Neural cell (in vitro differentiated cells): ENCODE data around the gene PHKG1. TPM values are rescaled to one million over a fixed set of nuclear protein-coding genes. Genes with fewer than 3 reads are reported as not detected.

ENCODE experiments used
- H2AFZ ChIP-seq: fragments of 200-600, 300-800 bp; sonication (generic), shearing (Covaris generic); 2 replicates; pipeline ENCODE4 v1.6.0; 2014; ENCODE audit warnings: low read depth, mild to moderate bottlenecking, antibody characterized with exemption, low read length, moderate library complexity
- H3F3A ChIP-seq: fragments of 200-600 bp; shearing (Covaris generic); 2 replicates; pipeline ENCODE4 v1.6.1; 2016; ENCODE audit warnings: mild to moderate bottlenecking, moderate library complexity, mixed read lengths, antibody characterized with exemption, low read length; ENCODE audit not compliant: insufficient read depth, poor library complexity, severe bottlenecking
- H3K27ac ChIP-seq: fragments of 200-600, 300-800 bp; sonication (generic), shearing (Covaris generic); 2 replicates; pipeline ENCODE4 v1.5.1; 2014; ENCODE audit warnings: mild to moderate bottlenecking, low read length, moderate library complexity
- H3K27me3 ChIP-seq: fragments of 300-800, 200-600 bp; sonication (generic), shearing (Covaris generic); 2 replicates; pipeline ENCODE4 v1.6.0; 2014; ENCODE audit warnings: mild to moderate bottlenecking, low read depth, low read length, moderate library complexity; ENCODE audit not compliant: insufficient read depth
- H3K36me3 ChIP-seq: fragments of 300-800, 200-600 bp; sonication (generic), shearing (Covaris generic); 2 replicates; pipeline ENCODE4 v1.5.1; 2014; ENCODE audit warnings: mild to moderate bottlenecking, antibody characterized with exemption, low read length, moderate library complexity; ENCODE audit not compliant: insufficient read depth
- H3K4me2 ChIP-seq: fragments of 300-800, 200-600 bp; sonication (generic), shearing (Covaris generic); 2 replicates; pipeline ENCODE4 v1.6.0; 2014; ENCODE audit warnings: mild to moderate bottlenecking, low read length
- H3K4me3 ChIP-seq: fragments of 300-800, 200-600 bp; sonication (generic), shearing (Covaris generic); 2 replicates; pipeline ENCODE4 v1.5.1; 2014; ENCODE audit warnings: mild to moderate bottlenecking, low read length, moderate library complexity
- H3K79me2 ChIP-seq: fragments of 200-600 bp; shearing (Covaris generic); replicated peaks from 2 replicates; pipeline ENCODE4 v1.6.0; 2014; ENCODE audit warnings: mild to moderate bottlenecking, low read length, moderate library complexity; ENCODE audit not compliant: insufficient read depth
- H3K9ac ChIP-seq: fragments of 300-800, 200-600 bp; sonication (generic), shearing (Covaris generic); 2 replicates; pipeline ENCODE4 v1.6.1; 2016; ENCODE audit warnings: mild to moderate bottlenecking, low read length, mixed read lengths
- H3K9me2 ChIP-seq: fragments of 200-600 bp; shearing (Covaris generic); 2 replicates; pipeline ENCODE4 v1.6.1; 2016; ENCODE audit warnings: mild to moderate bottlenecking, low read length, mixed read lengths; ENCODE audit not compliant: insufficient read depth
- H3K9me3 ChIP-seq: fragments of 200-600, 300-800 bp; sonication (generic), shearing (Covaris generic); 2 replicates; pipeline ENCODE4 v1.6.1; 2016; ENCODE audit warnings: mild to moderate bottlenecking, mixed run types, low read length, moderate library complexity, mixed read lengths
- H4K20me1 ChIP-seq: fragments of 200-600 bp; shearing (Covaris generic); 2 replicates; pipeline ENCODE4 v1.6.1; 2016; ENCODE audit warnings: mild to moderate bottlenecking, mixed run types; ENCODE audit not compliant: insufficient read depth
- EP300 ChIP-seq: fragments of 450-650 bp; conservative IDR thresholded peaks from 2 replicates; pipeline ENCODE4 v1.6.1; 2014; ENCODE audit warnings: antibody characterized with exemption, mild to moderate bottlenecking, moderate library complexity; ENCODE audit not compliant: poor library complexity, severe bottlenecking
- EZH2 ChIP-seq: fragments of 200-600, 300-800 bp; shearing (Covaris generic), sonication (generic); IDR thresholded peaks from 2 replicates; pipeline ENCODE4 v1.6.1; 2014; ENCODE audit warnings: antibody characterized with exemption, low read length, borderline replicate concordance, mild to moderate bottlenecking; ENCODE audit not compliant: insufficient read depth, poor library complexity, severe bottlenecking
- MXI1 ChIP-seq: fragments of 450-650 bp; conservative IDR thresholded peaks from 2 replicates; pipeline ENCODE4 v1.6.1; 2014; ENCODE audit warnings: antibody characterized with exemption, mild to moderate bottlenecking; ENCODE audit not compliant: poor library complexity, severe bottlenecking
- POLR2AphosphoS5 ChIP-seq: IDR thresholded peaks from 2 replicates; pipeline ENCODE4 v1.6.1; 2012
- RAD21 ChIP-seq: fragments of 450-650 bp; conservative IDR thresholded peaks from 2 replicates; pipeline ENCODE4 v1.6.1; 2014; ENCODE audit warnings: antibody characterized with exemption, mild to moderate bottlenecking, moderate library complexity
- SMC3 ChIP-seq: fragments of 450-650 bp; conservative IDR thresholded peaks from 2 replicates; pipeline ENCODE4 v1.6.1; 2014; ENCODE audit warnings: antibody characterized with exemption, mild to moderate bottlenecking, moderate library complexity; ENCODE audit not compliant: poor library complexity
- TAF1 ChIP-seq: IDR thresholded peaks from 2 replicates; pipeline ENCODE4 v1.6.1; 2012; ENCODE audit warnings: low read depth
- polyA plus RNA-seq: library from polyadenylated mRNA; depleted of rRNA; stranded (reverse); fragments of >200 nt; gene quantifications from 2 replicates; pipeline ENCODE4 v1.2.3, GENCODE V29; 2014
- TF ChIP-seq, protein P1 (sequence below): fragments of 450-650 bp; IDR thresholded peaks from 2 replicates; pipeline ENCODE4 v1.5.1; 2014; ENCODE audit warnings: antibody characterized with exemption, mild to moderate bottlenecking, moderate library complexity; ENCODE audit not compliant: poor library complexity, severe bottlenecking
- TF ChIP-seq, protein P2 (sequence below): IDR thresholded peaks from 2 replicates; pipeline ENCODE4 v1.6.1; 2012; ENCODE audit warnings: borderline replicate concordance

Gene PHKG1
- polyA plus RNA-seq, 1 donor from 2014 or later, result 2.6 TPM

- TF ChIP-seq, protein P1, sequence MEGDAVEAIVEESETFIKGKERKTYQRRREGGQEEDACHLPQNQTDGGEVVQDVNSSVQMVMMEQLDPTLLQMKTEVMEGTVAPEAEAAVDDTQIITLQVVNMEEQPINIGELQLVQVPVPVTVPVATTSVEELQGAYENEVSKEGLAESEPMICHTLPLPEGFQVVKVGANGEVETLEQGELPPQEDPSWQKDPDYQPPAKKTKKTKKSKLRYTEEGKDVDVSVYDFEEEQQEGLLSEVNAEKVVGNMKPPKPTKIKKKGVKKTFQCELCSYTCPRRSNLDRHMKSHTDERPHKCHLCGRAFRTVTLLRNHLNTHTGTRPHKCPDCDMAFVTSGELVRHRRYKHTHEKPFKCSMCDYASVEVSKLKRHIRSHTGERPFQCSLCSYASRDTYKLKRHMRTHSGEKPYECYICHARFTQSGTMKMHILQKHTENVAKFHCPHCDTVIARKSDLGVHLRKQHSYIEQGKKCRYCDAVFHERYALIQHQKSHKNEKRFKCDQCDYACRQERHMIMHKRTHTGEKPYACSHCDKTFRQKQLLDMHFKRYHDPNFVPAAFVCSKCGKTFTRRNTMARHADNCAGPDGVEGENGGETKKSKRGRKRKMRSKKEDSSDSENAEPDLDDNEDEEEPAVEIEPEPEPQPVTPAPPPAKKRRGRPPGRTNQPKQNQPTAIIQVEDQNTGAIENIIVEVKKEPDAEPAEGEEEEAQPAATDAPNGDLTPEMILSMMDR, result peak; percentile 50
- TF ChIP-seq RAD21 (no peak), TAF1 (peak; percentile 5), MXI1 (peak; percentile 98), POLR2AphosphoS5 (peak; percentile 89), EZH2 (no peak), EP300 (no peak), SMC3 (no peak)
- TF ChIP-seq, protein P2, sequence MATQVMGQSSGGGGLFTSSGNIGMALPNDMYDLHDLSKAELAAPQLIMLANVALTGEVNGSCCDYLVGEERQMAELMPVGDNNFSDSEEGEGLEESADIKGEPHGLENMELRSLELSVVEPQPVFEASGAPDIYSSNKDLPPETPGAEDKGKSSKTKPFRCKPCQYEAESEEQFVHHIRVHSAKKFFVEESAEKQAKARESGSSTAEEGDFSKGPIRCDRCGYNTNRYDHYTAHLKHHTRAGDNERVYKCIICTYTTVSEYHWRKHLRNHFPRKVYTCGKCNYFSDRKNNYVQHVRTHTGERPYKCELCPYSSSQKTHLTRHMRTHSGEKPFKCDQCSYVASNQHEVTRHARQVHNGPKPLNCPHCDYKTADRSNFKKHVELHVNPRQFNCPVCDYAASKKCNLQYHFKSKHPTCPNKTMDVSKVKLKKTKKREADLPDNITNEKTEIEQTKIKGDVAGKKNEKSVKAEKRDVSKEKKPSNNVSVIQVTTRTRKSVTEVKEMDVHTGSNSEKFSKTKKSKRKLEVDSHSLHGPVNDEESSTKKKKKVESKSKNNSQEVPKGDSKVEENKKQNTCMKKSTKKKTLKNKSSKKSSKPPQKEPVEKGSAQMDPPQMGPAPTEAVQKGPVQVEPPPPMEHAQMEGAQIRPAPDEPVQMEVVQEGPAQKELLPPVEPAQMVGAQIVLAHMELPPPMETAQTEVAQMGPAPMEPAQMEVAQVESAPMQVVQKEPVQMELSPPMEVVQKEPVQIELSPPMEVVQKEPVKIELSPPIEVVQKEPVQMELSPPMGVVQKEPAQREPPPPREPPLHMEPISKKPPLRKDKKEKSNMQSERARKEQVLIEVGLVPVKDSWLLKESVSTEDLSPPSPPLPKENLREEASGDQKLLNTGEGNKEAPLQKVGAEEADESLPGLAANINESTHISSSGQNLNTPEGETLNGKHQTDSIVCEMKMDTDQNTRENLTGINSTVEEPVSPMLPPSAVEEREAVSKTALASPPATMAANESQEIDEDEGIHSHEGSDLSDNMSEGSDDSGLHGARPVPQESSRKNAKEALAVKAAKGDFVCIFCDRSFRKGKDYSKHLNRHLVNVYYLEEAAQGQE, result peak; percentile 18
- Histone ChIP-seq H3K4me3 (peak within 1 kb of the TSS; percentile 94), H3K9me3 (no peaks in the 10 kb centered on the region), H4K20me1 (no peaks in the 10 kb centered on the region), H2AFZ (peak within 1 kb of the TSS; percentile 56), H3K9me2 (no peaks in the 10 kb centered on the region), H3K27ac (peak within 1 kb of the TSS; percentile 67), H3K27me3 (no peaks in the 10 kb centered on the region), H3F3A (peaks cover 4% of the 10 kb centered on the region), H3K4me2 (peak within 1 kb of the TSS; percentile 93), H3K9ac (peak within 1 kb of the TSS; percentile 72), H3K36me3 (peaks cover 3% of the 10 kb centered on the region), H3K79me2 (peaks cover 3% of the 10 kb centered on the region)
These were observed 28.7 kb downstream of the PHKG1 start, which contains the start of gene SUMF2 for GRCh38 chr7:56063882-56064625. SUMF2 (plus strand) TSS chr7:56064286; CDS start chr7:56064312, 26 bp downstream.

GRCh38 chr7:56063500-56063881 lies 29.3 kb downstream of the PHKG1 start:
- H2AFZ ChIP-seq, result peak overlapping the region; percentile 56
- peak overlapping the region; percentile 63 for H3K27ac ChIP-seq
- no peaks in the 10 kb centered on the region for H3K9me2 ChIP-seq
- peaks cover 3% of the 10 kb centered on the region for H3K79me2 ChIP-seq
- H3K27me3 ChIP-seq, result no peaks in the 10 kb centered on the region
- H4K20me1 ChIP-seq, result no peaks in the 10 kb centered on the region
- no peak overlapping the region for H3K9ac ChIP-seq
- no peak overlapping the region for H3K4me2 ChIP-seq
- H3K36me3 ChIP-seq, result peaks cover 5% of the 10 kb centered on the region
- H3K9me3 ChIP-seq, result no peaks in the 10 kb centered on the region
- TF ChIP-seq MXI1, result no peak
- H3K4me3 ChIP-seq, result peak overlapping the region; percentile 94
- H3F3A ChIP-seq, result peaks cover 4% of the 10 kb centered on the region
